ENCODE results near the gene OTOGL. TPM values are rescaled to one million over a fixed set of nuclear protein-coding genes. Genes with fewer than 3 reads are reported as not detected.

OTOGL gene
- total RNA-seq, 3 donors from 2014 or later: 0.10 to 0.66 (median 0.61) TPM

- H3K4me3 ChIP-seq: no peak overlapping the region
- intact Hi-C loops (cut with DNase I, micrococcal nuclease): no loop called here
- no peak for ATAC-seq
- no peak for DNase-seq
- H3K4me1 ChIP-seq (ENCODE audit: low read depth): no peaks in the 10 kb centered on the region
- no peaks in the 10 kb centered on the region for H3K36me3 ChIP-seq (ENCODE audit: low read depth)
- no peaks in the 10 kb centered on the region for H3K9me3 ChIP-seq
- TF ChIP-seq, protein P1, sequence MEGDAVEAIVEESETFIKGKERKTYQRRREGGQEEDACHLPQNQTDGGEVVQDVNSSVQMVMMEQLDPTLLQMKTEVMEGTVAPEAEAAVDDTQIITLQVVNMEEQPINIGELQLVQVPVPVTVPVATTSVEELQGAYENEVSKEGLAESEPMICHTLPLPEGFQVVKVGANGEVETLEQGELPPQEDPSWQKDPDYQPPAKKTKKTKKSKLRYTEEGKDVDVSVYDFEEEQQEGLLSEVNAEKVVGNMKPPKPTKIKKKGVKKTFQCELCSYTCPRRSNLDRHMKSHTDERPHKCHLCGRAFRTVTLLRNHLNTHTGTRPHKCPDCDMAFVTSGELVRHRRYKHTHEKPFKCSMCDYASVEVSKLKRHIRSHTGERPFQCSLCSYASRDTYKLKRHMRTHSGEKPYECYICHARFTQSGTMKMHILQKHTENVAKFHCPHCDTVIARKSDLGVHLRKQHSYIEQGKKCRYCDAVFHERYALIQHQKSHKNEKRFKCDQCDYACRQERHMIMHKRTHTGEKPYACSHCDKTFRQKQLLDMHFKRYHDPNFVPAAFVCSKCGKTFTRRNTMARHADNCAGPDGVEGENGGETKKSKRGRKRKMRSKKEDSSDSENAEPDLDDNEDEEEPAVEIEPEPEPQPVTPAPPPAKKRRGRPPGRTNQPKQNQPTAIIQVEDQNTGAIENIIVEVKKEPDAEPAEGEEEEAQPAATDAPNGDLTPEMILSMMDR (IDR thresholded peaks at IDR 0.05): no peak
These were observed 163.0 kb downstream of the OTOGL start for GRCh38 chr12:80262346-80262745.

GRCh38 chr12:80262771-80263170, 163.4 kb downstream of the OTOGL start:
- H3K9me3 ChIP-seq: no peaks in the 10 kb centered on the region
- DNase-seq (no peak), ATAC-seq (no peak)
- no peaks in the 10 kb centered on the region for H3K4me1 ChIP-seq (ENCODE audit: low read depth)
- intact Hi-C loops (cut with DNase I, micrococcal nuclease): no loop called here
- TF ChIP-seq, protein P1 (IDR thresholded peaks at IDR 0.05): no peak
- no peaks in the 10 kb centered on the region for H3K36me3 ChIP-seq (ENCODE audit: low read depth)
- no peak overlapping the region for H3K4me3 ChIP-seq

DNA sequence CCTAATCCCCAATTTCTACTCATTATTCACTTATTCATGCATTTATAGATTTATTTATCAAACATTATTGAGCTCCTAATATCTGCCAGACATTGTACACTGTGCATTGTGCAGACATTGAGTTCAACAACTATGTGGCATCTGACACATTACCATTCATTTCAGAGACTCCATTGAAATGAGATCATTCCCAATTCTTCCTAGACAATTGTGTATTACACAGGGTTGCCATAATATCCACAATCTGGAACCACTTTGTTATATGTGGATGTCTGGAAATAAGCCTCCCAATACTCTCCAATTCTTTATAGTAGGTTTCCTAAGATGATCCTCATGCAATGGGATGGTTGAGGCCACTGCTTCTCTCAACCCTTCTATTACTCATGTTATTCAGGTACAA, 165.0 kb downstream of the OTOGL start:
- DNase-seq (no peak), ATAC-seq (no peak)
- intact Hi-C loops (cut with DNase I, micrococcal nuclease): no loop called here
- H3K4me1 ChIP-seq (ENCODE audit: low read depth): no peaks in the 10 kb centered on the region
- TF ChIP-seq, protein P1 (IDR thresholded peaks at IDR 0.05): no peak
- H3K4me3 ChIP-seq: no peak overlapping the region
- no peaks in the 10 kb centered on the region for H3K9me3 ChIP-seq
- no peaks in the 10 kb centered on the region for H3K36me3 ChIP-seq (ENCODE audit: low read depth)

- intact Hi-C loops (cut with DNase I, micrococcal nuclease): no loop called here
- TF ChIP-seq, protein P1 (IDR thresholded peaks at IDR 0.05): no peak
- Histone ChIP-seq H3K4me3 (no peak overlapping the region), H3K4me1 (ENCODE audit: low read depth) (no peaks in the 10 kb centered on the region), H3K36me3 (ENCODE audit: low read depth) (no peaks in the 10 kb centered on the region), H3K9me3 (no peaks in the 10 kb centered on the region)
- peak in 1 of 3 donors; percentile 25 for DNase-seq
- ATAC-seq: no peak
These were observed 165.6 kb downstream of the OTOGL start for GRCh38 chr12:80264891-80265290.

GRCh38 chr12:80268924-80269749, 169.8 kb downstream of the OTOGL start:
- TF ChIP-seq, protein P1 (IDR thresholded peaks at IDR 0.05): no peak
- ATAC-seq: no peak
- H3K4me1 ChIP-seq (ENCODE audit: low read depth): no peaks in the 10 kb centered on the region
- DNase-seq: no peak
- intact Hi-C loops (cut with DNase I, micrococcal nuclease): no loop called here
- H3K9me3 ChIP-seq: no peaks in the 10 kb centered on the region
- H3K4me3 ChIP-seq: no peak overlapping the region
- H3K36me3 ChIP-seq (ENCODE audit: low read depth): no peaks in the 10 kb centered on the region

Data from mucosa of descending colon (tissue), 3 donors.